Fibroblast of upper back skin (primary cell): ENCODE data around the gene LBX1.

Experiments
- DNase-seq: peaks from one replicate; pipeline ENCODE4 v3.0.0-alpha.2; 2013

LBX1 gene

GRCh38 chr10:101241840-101242707 is 12.8 kb upstream of the LBX1 start:
- no peak for DNase-seq

GRCh38 chr10:101238732-101239105 is 9.5 kb upstream of the LBX1 start:
- DNase-seq, result no peak

- DNase-seq, result no peak
These were observed 8.9 kb upstream of the LBX1 start for GRCh38 chr10:101237982-101238731.

GRCh38 chr10:101237081-101237981 is 8.1 kb upstream of the LBX1 start:
- DNase-seq, result no peak

GRCh38 chr10:101236376-101237080 is 7.3 kb upstream of the LBX1 start:
- no peak for DNase-seq

- DNase-seq, result no peak
These were observed 6.5 kb upstream of the LBX1 start for GRCh38 chr10:101235766-101236165.

- DNase-seq, result no peak
These were observed 5.1 kb upstream of the LBX1 start for GRCh38 chr10:101234333-101234732.

GRCh38 chr10:101233863-101234262 is 4.6 kb upstream of the LBX1 start:
- no peak for DNase-seq

- no peak for DNase-seq
These were observed 4.2 kb upstream of the LBX1 start for GRCh38 chr10:101233443-101233842.

- DNase-seq, result no peak
These were observed 2.8 kb upstream of the LBX1 start for GRCh38 chr10:101231912-101232689.

GRCh38 chr10:101231092-101231491 is 1.8 kb upstream of the LBX1 start:
- DNase-seq, result no peak

GRCh38 chr10:101230183-101230917 is 1.1 kb upstream of the LBX1 start:
- no peak for DNase-seq

GRCh38 chr10:101228966-101229265 is 347 bp downstream of the LBX1 start:
- DNase-seq, result no peak

- no peak for DNase-seq
These were observed 904 bp downstream of the LBX1 start for GRCh38 chr10:101228153-101228965.

GRCh38 chr10:101227429-101228152 is 1.7 kb downstream of the LBX1 start:
- no peak for DNase-seq

- DNase-seq, result no peak
These were observed 2.5 kb downstream of the LBX1 start for GRCh38 chr10:101226491-101227428.

- DNase-seq, result no peak
These were observed 3.3 kb downstream of the LBX1 start for GRCh38 chr10:101225846-101226421.
